ENCODE measurements around the gene CDH5.

- TF ChIP-seq CTCF (conservative IDR thresholded peaks at IDR 0.05; ENCODE audit: low read depth, low read length) (no peak), EZH2 (IDR thresholded peaks at IDR 0.05; ENCODE audit: low read length, unreplicated experiment) (no peak)
Measured at GRCh38 chr16:66370786-66371684, 4.5 kb downstream of the CDH5 start.

Data from PC-3 (cell line).